GM12892 (cell line): ENCODE data around the gene ACTL10.

Source experiments
- POLR2A ChIP-seq: IDR thresholded peaks from 2 replicates; pipeline ENCODE4 v1.6.1; 2011; ENCODE audit warnings: low read depth, low read length, control low read depth
- POLR2AphosphoS5 ChIP-seq: IDR thresholded peaks from 2 replicates; pipeline ENCODE4 v1.6.1; 2011; ENCODE audit warnings: low read depth, low read length, control low read depth
- TAF1 ChIP-seq: IDR thresholded peaks from 2 replicates; pipeline ENCODE4 v1.6.1; 2011; ENCODE audit warnings: low read depth, mild to moderate bottlenecking, control low read depth, low read length, borderline replicate concordance

GRCh38 chr20:33653218-33653899, 13.4 kb upstream of the ACTL10 start:
- TF ChIP-seq POLR2AphosphoS5 (no peak), POLR2A (no peak), TAF1 (no peak)
